OCI-LY3 (cell line): Measurements from ENCODE around the gene TMEM97.

Experiments used
- H2AFZ ChIP-seq: fragments of 200-600, 300-600 bp; shearing (Covaris generic); 2 replicates; pipeline ENCODE4 v1.6.0; 2014; ENCODE audit warnings: antibody characterized with exemption, low read depth, low read length
- H3K27ac ChIP-seq: fragments of 200-600, 300-600 bp; sonication (generic); 2 replicates; pipeline ENCODE4 v1.5.1; 2014; ENCODE audit warnings: mild to moderate bottlenecking, low read length, moderate library complexity, mixed read lengths
- H3K27me3 ChIP-seq: fragments of 200-600, 300-600 bp; sonication (generic); 2 replicates; pipeline ENCODE4 v1.6.1; 2014; ENCODE audit warnings: low read depth, low read length, mixed read lengths
- H3K36me3 ChIP-seq: fragments of 200-600, 300-600 bp; sonication (generic); replicated peaks from 2 replicates; pipeline ENCODE3; 2014; ENCODE audit warnings: low read depth, low read length, mixed read lengths
- H3K4me1 ChIP-seq: fragments of 300-600, 200-600 bp; sonication (generic); 2 replicates; pipeline ENCODE4 v1.6.1; 2014; ENCODE audit warnings: low read length, mixed read lengths
- H3K4me2 ChIP-seq: fragments of 200-600, 300-600 bp; sonication (generic); 2 replicates; pipeline ENCODE4 v1.6.1; 2014; ENCODE audit warnings: low read length, mixed read lengths
- H3K4me3 ChIP-seq: fragments of 300-600, 200-600 bp; sonication (generic); 2 replicates; pipeline ENCODE4 v1.5.1; 2014; ENCODE audit warnings: antibody characterized with exemption, mild to moderate bottlenecking, low read length, moderate library complexity
- H3K79me2 ChIP-seq: fragments of 300-600, 200-600 bp; shearing (Covaris generic); 2 replicates; pipeline ENCODE4 v1.6.1; 2014; ENCODE audit warnings: mild to moderate bottlenecking, low read length, mixed read lengths
- H3K9ac ChIP-seq: fragments of 300-600, 200-600 bp; shearing (Covaris generic); 2 replicates; pipeline ENCODE4 v1.6.0; 2014; ENCODE audit warnings: mild to moderate bottlenecking, low read length, moderate library complexity
- H3K9me3 ChIP-seq: fragments of 200-600, 300-600 bp; shearing (Covaris generic); 2 replicates; pipeline ENCODE4 v1.6.1; 2014; ENCODE audit warnings: low read length, mixed read lengths; ENCODE audit not compliant: insufficient read depth
- H4K20me1 ChIP-seq: fragments of 200-600, 300-600 bp; sonication (generic); 2 replicates; pipeline ENCODE4 v1.6.1; 2016; ENCODE audit warnings: low read length, mixed read lengths; ENCODE audit not compliant: insufficient read depth
- EZH2phosphoT487 ChIP-seq: fragments of 200-600 bp; shearing (Covaris generic); IDR thresholded peaks from 2 replicates; pipeline ENCODE4 v1.6.1; 2018; ENCODE audit warnings: antibody characterized with exemption, mixed run types, low read depth
- TF ChIP-seq, protein P1 (sequence below): fragments of 200-600, 300-600 bp; sonication (generic); IDR thresholded peaks from 2 replicates; pipeline ENCODE4 v1.5.1; 2014; ENCODE audit warnings: antibody characterized with exemption, low read length, low read depth

Gene TMEM97

DNA sequence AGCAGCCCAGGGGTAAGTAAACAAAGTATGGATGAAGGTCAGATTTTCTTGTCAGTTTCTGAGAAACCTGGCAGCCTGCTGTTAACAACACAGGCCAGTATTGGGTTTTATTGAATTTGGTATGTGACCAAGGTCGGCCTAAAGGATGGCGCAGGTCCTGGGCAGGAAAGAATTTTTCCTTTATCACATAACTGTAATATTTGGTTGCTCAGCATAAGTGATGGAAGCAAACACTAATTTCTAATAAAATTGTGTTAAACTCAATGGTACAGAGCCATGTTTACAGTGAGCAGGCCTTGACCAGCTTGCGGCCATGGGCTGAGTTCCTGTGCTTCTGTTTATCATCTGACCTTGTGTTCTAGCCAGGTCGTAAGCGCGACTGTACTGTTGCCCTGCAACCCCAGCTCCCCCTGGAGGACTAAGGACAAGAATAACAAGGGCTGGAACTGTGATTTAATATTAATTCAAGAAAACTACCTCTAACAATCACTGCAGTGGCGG lies 27.8 kb downstream of the TMEM97 start:
- Histone ChIP-seq H4K20me1 (no peaks in the 10 kb centered on the region), H3K27me3 (no peaks in the 10 kb centered on the region), H3K36me3 (peaks cover 67% of the 10 kb centered on the region), H3K9ac (no peak overlapping the region), H2AFZ (no peak overlapping the region), H3K27ac (no peak overlapping the region), H3K79me2 (no peaks in the 10 kb centered on the region), H3K4me3 (no peak overlapping the region), H3K4me1 (no peaks in the 10 kb centered on the region), H3K4me2 (no peak overlapping the region), H3K9me3 (no peaks in the 10 kb centered on the region)
- TF ChIP-seq, protein P1, sequence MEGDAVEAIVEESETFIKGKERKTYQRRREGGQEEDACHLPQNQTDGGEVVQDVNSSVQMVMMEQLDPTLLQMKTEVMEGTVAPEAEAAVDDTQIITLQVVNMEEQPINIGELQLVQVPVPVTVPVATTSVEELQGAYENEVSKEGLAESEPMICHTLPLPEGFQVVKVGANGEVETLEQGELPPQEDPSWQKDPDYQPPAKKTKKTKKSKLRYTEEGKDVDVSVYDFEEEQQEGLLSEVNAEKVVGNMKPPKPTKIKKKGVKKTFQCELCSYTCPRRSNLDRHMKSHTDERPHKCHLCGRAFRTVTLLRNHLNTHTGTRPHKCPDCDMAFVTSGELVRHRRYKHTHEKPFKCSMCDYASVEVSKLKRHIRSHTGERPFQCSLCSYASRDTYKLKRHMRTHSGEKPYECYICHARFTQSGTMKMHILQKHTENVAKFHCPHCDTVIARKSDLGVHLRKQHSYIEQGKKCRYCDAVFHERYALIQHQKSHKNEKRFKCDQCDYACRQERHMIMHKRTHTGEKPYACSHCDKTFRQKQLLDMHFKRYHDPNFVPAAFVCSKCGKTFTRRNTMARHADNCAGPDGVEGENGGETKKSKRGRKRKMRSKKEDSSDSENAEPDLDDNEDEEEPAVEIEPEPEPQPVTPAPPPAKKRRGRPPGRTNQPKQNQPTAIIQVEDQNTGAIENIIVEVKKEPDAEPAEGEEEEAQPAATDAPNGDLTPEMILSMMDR: no peak; the same call in 1 of the 2 replicates
- TF ChIP-seq EZH2phosphoT487: no peak

DNA sequence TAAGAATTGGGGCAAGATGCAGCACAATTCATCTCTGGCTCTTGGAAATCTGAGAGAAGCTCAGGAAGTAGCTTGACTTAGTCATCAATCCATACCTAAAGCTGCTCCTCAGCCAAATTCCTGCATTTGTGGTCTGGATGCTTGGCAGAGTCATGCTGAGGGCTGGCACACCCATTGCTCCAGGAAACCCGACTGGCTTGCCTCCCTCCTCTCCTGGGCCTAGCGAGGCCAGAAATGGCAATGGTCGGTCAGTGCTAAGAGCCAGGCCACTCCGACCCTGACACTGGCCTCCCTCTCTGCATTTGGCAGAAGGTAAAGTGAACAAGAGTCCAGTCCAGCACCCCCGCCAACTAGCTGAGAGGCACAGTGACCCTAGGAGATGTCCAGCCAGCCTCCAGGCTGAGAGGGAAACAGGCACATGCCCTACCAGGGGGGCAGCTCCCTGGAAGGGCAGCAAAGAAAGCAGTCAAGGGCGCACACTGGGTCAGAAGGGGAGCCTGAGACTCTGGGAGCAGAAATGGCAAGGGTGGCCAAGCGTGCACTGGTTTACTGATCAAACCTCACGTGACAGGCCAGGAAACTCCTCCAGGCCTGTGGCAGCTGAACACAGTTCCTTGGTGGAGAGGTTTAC lies 28.4 kb downstream of the TMEM97 start:
- H3K4me1 ChIP-seq: no peaks in the 10 kb centered on the region
- H3K9ac ChIP-seq: no peak overlapping the region
- H3K36me3 ChIP-seq: peaks cover 66% of the 10 kb centered on the region
- H4K20me1 ChIP-seq: no peaks in the 10 kb centered on the region
- no peaks in the 10 kb centered on the region for H3K79me2 ChIP-seq
- H2AFZ ChIP-seq: no peak overlapping the region
- H3K27me3 ChIP-seq: no peaks in the 10 kb centered on the region
- no peak for TF ChIP-seq EZH2phosphoT487
- TF ChIP-seq, protein P1: no peak
- no peaks in the 10 kb centered on the region for H3K9me3 ChIP-seq
- no peak overlapping the region for H3K27ac ChIP-seq
- H3K4me2 ChIP-seq: no peak overlapping the region
- H3K4me3 ChIP-seq: no peak overlapping the region

DNA sequence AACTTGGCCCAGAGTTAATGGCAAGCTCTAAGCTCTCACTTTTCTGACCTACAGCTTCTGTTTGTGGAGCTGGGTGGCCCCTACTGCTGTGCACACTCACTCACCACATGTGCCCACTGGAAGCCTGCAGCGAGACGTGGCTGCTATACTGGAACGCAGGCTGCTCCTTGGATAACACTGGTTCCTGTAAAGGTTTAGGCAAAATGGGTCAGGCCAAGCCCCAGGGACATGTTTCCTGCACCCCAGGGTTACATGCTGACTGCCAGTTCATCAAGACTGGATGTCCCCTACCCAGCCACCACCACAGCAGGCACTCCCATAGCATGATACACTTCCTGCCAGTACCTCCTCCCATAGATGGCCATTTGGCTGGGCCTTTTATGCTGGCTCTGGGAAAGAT lies 30.0 kb downstream of the TMEM97 start:
- Histone ChIP-seq H3K9ac (no peak overlapping the region), H3K4me1 (no peaks in the 10 kb centered on the region), H3K27me3 (no peaks in the 10 kb centered on the region), H3K4me3 (no peak overlapping the region), H3K36me3 (peaks cover 74% of the 10 kb centered on the region), H3K27ac (no peak overlapping the region), H2AFZ (no peak overlapping the region), H4K20me1 (no peaks in the 10 kb centered on the region), H3K4me2 (no peak overlapping the region), H3K79me2 (no peaks in the 10 kb centered on the region), H3K9me3 (no peaks in the 10 kb centered on the region)
- no peak for TF ChIP-seq EZH2phosphoT487
- TF ChIP-seq, protein P1: no peak

GRCh38 chr17:28350271-28350670 lies 31.3 kb downstream of the TMEM97 start:
- Histone ChIP-seq H3K4me2 (no peak overlapping the region), H3K9me3 (no peaks in the 10 kb centered on the region), H4K20me1 (no peaks in the 10 kb centered on the region), H3K9ac (no peak overlapping the region), H3K27me3 (no peaks in the 10 kb centered on the region), H3K36me3 (peaks cover 77% of the 10 kb centered on the region), H3K4me1 (no peaks in the 10 kb centered on the region), H3K4me3 (no peak overlapping the region), H3K79me2 (no peaks in the 10 kb centered on the region), H3K27ac (no peak overlapping the region), H2AFZ (no peak overlapping the region)
- no peak for TF ChIP-seq EZH2phosphoT487
- TF ChIP-seq, protein P1: no peak
